ENCODE results near the gene CALN1.

The CALN1 gene

DNA sequence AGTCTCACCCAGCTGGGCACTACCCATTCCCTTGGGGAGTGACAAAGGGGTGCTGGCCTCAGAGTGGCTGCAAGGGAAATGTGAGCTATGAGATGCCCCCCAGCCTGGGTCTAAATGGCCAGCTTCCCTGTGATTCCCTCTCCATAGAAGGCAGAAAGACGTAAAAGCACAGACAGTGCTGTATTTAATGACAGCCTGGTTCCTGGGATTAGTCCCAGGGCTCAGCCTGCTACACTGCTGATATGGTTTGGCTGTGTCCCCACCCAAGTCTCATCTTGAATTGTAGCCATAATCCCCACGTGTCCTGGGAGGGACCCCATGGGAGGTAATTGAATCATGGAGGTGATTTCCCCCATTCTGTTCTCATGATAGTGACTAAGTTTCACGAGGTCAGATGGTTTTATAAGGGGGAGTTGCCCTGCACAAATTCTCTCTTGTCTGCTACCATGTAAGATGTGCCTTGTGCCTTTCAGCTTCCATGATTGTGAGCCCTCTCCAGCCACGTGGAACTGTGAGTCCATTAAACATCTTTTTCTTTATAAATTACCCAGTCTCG lies 23.9 kb upstream of the CALN1 start:
- Histone ChIP-seq H3K9me3 (ENCODE audit: low read length) (no peaks in the 10 kb centered on the region), H3K36me3 (ENCODE audit: insufficient read depth, low read length) (no peaks in the 10 kb centered on the region), H3K27me3 (ENCODE audit: insufficient read depth, low read length) (no peaks in the 10 kb centered on the region), H2AFZ (ENCODE audit: low read depth, low read length) (no peak overlapping the region), H3K4me1 (ENCODE audit: insufficient read depth, low read length) (no peaks in the 10 kb centered on the region), H3K4me3 (ENCODE audit: low read length) (no peak overlapping the region)

DNA sequence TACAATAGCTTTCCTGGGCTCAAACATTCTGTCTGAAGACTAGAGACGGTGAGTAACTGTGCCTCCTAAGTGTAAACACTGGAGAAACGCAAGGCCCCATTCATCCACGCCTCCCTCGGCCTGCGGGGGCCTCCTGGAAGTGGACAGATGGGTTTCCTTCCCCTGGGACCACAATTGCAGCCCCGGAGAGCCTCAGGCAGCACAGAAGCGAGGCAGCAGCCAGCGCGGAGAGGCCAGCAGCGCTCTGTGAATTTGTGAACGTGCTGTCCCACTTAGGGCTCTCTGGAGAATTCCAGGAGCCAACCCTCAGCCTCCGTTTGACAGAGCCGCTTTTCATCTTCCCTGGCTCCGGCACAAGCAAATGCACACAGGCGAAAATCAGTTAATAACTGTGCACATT lies 23.2 kb upstream of the CALN1 start:
- H2AFZ ChIP-seq (ENCODE audit: low read depth, low read length): no peak overlapping the region
- no peaks in the 10 kb centered on the region for H3K9me3 ChIP-seq (ENCODE audit: low read length)
- H3K36me3 ChIP-seq (ENCODE audit: insufficient read depth, low read length): no peaks in the 10 kb centered on the region
- H3K4me3 ChIP-seq (ENCODE audit: low read length): no peak overlapping the region
- H3K4me1 ChIP-seq (ENCODE audit: insufficient read depth, low read length): no peaks in the 10 kb centered on the region
- no peaks in the 10 kb centered on the region for H3K27me3 ChIP-seq (ENCODE audit: insufficient read depth, low read length)

DNA sequence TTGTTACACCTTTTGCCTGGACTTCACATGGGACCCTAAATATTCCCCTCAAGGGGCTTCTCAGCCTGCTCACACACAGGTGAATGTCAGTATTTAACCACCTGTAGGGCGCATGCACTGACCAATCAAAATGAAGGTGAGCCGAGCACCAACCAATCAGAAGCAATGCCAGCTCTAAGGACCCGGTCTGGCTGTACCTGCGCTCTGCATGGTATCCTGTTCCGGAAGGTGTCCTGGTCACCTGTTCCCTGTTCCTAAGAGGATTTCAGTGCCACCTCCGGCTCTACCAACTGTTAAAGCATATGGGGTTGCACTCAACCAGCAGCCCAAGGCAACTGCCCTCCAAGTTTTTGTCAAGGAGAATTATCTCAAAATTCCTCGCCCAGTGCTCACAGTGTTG lies 18.4 kb upstream of the CALN1 start:
- Histone ChIP-seq H3K4me1 (ENCODE audit: insufficient read depth, low read length) (no peaks in the 10 kb centered on the region), H2AFZ (ENCODE audit: low read depth, low read length) (no peak overlapping the region), H3K9me3 (ENCODE audit: low read length) (no peaks in the 10 kb centered on the region), H3K4me3 (ENCODE audit: low read length) (no peak overlapping the region), H3K36me3 (ENCODE audit: insufficient read depth, low read length) (no peaks in the 10 kb centered on the region), H3K27me3 (ENCODE audit: insufficient read depth, low read length) (no peaks in the 10 kb centered on the region)

DNA sequence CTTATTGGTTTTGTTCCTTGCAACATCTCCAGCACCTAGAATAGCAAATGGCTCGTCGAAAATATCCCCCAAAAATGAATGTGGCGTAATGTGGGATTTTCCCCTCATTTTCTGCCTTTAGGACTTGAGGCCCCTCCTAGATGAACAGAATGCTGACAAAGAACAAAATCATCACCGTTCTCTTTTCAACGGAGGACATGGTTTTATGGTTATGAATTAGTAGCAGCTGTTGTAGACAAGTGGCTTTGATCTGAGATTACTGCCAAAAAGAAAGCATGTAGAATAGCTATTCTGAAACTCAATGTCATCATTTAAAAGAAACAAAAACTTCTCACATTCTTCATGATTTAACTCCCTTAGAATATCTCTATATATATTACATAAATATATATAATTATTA lies 17.2 kb upstream of the CALN1 start:
- Histone ChIP-seq H3K27me3 (ENCODE audit: insufficient read depth, low read length) (no peaks in the 10 kb centered on the region), H3K4me1 (ENCODE audit: insufficient read depth, low read length) (no peaks in the 10 kb centered on the region), H2AFZ (ENCODE audit: low read depth, low read length) (no peak overlapping the region), H3K4me3 (ENCODE audit: low read length) (no peak overlapping the region), H3K9me3 (ENCODE audit: low read length) (no peaks in the 10 kb centered on the region), H3K36me3 (ENCODE audit: insufficient read depth, low read length) (no peaks in the 10 kb centered on the region)

DNA sequence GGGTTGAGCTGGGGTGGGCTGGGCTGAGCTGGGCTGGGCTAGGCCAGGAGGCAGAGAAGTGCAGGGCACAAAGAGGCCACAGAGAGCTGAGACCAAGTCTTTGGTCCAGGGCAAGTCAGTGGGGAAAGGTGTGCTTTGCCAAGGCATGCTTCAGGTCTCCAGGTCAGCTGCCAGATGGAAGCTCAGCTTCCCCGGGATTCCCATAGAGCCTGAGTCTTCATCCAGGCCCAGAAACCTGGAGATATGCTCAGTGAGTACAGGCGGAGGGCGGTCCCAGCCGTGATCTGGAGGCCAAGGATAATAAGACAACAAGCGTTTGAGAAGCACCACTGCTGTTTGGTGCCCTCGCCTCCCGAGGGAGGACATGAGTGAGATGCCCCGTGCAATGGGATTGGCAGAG lies 4.7 kb upstream of the CALN1 start:
- H3K9me3 ChIP-seq (ENCODE audit: low read length): no peaks in the 10 kb centered on the region
- no peak overlapping the region for H2AFZ ChIP-seq (ENCODE audit: low read depth, low read length)
- no peaks in the 10 kb centered on the region for H3K36me3 ChIP-seq (ENCODE audit: insufficient read depth, low read length)
- no peaks in the 10 kb centered on the region for H3K27me3 ChIP-seq (ENCODE audit: insufficient read depth, low read length)
- H3K4me3 ChIP-seq (ENCODE audit: low read length): no peak overlapping the region
- no peaks in the 10 kb centered on the region for H3K4me1 ChIP-seq (ENCODE audit: insufficient read depth, low read length)

DNA sequence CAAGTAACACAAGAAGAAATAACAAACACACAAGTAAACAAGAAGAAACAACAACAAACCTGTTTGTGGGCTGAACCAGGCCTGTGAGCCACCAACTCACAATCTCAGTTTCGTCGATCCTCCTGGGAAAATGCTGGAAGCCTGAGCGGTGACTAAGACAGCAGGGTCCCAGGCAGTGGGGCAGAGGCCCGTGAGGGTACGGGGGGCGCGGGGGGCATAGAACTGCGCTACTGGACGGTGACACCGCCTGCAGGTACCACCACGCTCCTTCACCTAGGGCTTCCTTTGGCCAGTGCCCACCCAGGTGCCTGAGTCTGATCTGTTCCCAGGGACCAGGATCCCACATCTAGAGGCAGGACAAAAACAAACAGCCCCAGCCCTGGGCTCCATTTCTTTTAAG lies 3.4 kb upstream of the CALN1 start:
- H3K4me1 ChIP-seq (ENCODE audit: insufficient read depth, low read length): no peaks in the 10 kb centered on the region
- H3K36me3 ChIP-seq (ENCODE audit: insufficient read depth, low read length): no peaks in the 10 kb centered on the region
- H2AFZ ChIP-seq (ENCODE audit: low read depth, low read length): no peak overlapping the region
- H3K9me3 ChIP-seq (ENCODE audit: low read length): no peaks in the 10 kb centered on the region
- H3K27me3 ChIP-seq (ENCODE audit: insufficient read depth, low read length): no peaks in the 10 kb centered on the region
- H3K4me3 ChIP-seq (ENCODE audit: low read length): no peak overlapping the region

DNA sequence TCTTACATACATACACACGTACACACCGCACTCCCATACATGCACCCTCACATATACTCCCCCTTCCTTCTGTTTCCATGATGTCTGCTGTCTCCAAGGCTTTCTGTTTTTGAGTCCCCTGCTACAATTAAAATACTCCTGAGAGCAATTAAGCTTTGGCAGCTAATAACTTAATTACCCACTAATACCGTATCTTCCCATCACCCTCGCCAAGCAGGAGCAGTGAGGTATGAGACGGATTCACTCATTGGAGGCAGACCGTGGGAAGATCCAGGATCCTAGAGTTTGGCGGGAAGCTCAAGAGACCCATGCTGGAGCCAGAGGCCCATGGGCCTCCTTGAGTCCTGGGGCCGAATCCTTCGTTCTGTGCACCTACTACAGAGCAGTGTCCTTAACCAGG lies 1.7 kb upstream of the CALN1 start:
- H3K9me3 ChIP-seq (ENCODE audit: low read length): no peaks in the 10 kb centered on the region
- H3K27me3 ChIP-seq (ENCODE audit: insufficient read depth, low read length): no peaks in the 10 kb centered on the region
- H3K36me3 ChIP-seq (ENCODE audit: insufficient read depth, low read length): no peaks in the 10 kb centered on the region
- no peak overlapping the region for H2AFZ ChIP-seq (ENCODE audit: low read depth, low read length)
- no peaks in the 10 kb centered on the region for H3K4me1 ChIP-seq (ENCODE audit: insufficient read depth, low read length)
- H3K4me3 ChIP-seq (ENCODE audit: low read length): no peak overlapping the region

DNA sequence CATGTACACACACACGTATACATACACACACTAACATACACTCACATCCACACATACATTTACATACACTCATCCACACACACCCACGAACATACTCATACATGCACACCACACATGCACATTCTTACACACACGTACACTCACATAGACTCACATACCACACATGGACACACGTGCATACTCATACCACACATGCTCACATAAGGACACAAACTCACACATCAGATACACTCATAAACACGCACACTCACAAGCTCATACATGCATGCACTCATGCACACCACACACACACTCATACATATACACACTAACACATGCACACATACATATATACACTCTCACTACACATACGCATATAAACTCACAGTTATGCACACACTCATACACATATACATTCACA lies 1.2 kb upstream of the CALN1 start:
- Histone ChIP-seq H3K4me1 (ENCODE audit: insufficient read depth, low read length) (no peaks in the 10 kb centered on the region), H3K36me3 (ENCODE audit: insufficient read depth, low read length) (no peaks in the 10 kb centered on the region), H3K27me3 (ENCODE audit: insufficient read depth, low read length) (no peaks in the 10 kb centered on the region), H2AFZ (ENCODE audit: low read depth, low read length) (no peak overlapping the region), H3K4me3 (ENCODE audit: low read length) (no peak overlapping the region), H3K9me3 (ENCODE audit: low read length) (no peaks in the 10 kb centered on the region)

DNA sequence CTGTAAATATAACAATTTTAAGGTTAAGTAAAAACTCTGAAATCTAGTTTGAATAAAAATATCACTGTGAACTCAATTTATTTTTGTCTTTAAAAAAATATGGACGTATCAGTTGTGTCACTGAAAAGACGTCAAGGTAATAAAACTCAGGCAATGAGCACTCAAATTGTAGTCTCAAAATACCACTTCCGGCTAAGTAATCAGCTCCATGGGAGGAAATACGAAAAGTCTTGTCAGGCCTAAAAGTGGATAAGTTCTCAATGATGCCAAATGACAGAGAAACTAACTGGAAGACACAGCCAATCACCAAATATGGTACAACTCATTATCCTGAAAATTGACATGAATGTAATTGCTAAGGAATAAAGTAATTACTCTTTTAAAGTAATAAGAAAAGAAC lies 719 bp downstream of the CALN1 start:
- Histone ChIP-seq H3K36me3 (ENCODE audit: insufficient read depth, low read length) (no peaks in the 10 kb centered on the region), H3K27me3 (ENCODE audit: insufficient read depth, low read length) (no peaks in the 10 kb centered on the region), H3K4me1 (ENCODE audit: insufficient read depth, low read length) (no peaks in the 10 kb centered on the region), H3K4me3 (ENCODE audit: low read length) (no peak overlapping the region), H3K9me3 (ENCODE audit: low read length) (no peaks in the 10 kb centered on the region), H2AFZ (ENCODE audit: low read depth, low read length) (no peak overlapping the region)

DNA sequence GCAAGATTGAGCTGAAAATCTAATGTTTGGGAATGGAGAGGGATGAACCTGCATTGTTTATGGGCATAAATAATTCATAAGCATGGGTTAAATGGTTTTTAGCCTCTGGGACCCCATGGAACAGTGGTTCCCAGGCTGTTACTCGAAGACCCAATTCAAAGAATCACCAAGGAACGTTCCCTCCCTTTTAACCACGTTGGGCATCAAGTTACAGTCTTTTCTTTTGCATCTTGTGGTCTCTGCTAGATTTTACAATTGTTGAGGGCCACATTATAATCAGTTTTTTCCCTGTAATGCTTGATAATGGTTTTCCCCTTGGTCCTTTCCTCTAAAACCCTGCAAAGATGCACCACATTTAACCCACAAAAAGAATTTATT lies 2.5 kb downstream of the CALN1 start:
- Histone ChIP-seq H3K4me3 (ENCODE audit: low read length) (no peak overlapping the region), H3K27me3 (ENCODE audit: insufficient read depth, low read length) (no peaks in the 10 kb centered on the region), H3K36me3 (ENCODE audit: insufficient read depth, low read length) (no peaks in the 10 kb centered on the region), H3K9me3 (ENCODE audit: low read length) (no peaks in the 10 kb centered on the region), H3K4me1 (ENCODE audit: insufficient read depth, low read length) (no peaks in the 10 kb centered on the region), H2AFZ (ENCODE audit: low read depth, low read length) (no peak overlapping the region)

DNA sequence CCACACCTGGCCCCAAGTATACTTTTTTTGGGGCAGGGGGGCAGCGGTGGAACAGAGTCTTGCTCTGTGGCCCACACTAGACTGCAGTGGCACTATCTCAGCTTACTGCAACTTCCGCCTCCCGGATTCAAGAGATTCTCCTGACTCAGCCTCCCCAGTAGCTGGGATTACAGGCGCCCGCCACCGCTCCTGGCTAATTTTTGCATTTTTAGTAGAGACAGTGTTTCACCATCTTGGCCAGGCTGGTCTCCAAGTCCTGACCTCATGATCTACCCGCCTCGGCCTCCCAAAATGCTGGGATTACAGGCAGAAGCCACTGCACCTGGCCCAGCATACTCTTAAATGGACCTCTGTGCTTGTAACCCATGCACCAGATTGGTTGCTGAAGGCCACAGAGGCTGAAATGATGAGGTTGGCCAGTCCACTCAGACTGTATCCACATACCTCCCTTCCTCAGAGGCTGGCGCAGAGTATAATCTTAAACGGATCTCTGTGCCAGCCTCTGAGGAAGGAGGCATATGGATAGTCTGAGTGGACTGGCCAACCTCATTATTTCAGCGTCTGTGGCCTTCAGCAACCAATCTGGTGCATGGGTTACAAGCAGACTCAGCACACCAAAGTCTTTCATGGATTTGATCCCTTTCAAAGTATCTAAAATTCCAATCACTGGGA lies 3.0 kb downstream of the CALN1 start:
- Histone ChIP-seq H3K4me1 (ENCODE audit: insufficient read depth, low read length) (no peaks in the 10 kb centered on the region), H3K36me3 (ENCODE audit: insufficient read depth, low read length) (no peaks in the 10 kb centered on the region), H3K4me3 (ENCODE audit: low read length) (no peak overlapping the region), H3K27me3 (ENCODE audit: insufficient read depth, low read length) (no peaks in the 10 kb centered on the region), H3K9me3 (ENCODE audit: low read length) (no peaks in the 10 kb centered on the region), H2AFZ (ENCODE audit: low read depth, low read length) (no peak overlapping the region)

DNA sequence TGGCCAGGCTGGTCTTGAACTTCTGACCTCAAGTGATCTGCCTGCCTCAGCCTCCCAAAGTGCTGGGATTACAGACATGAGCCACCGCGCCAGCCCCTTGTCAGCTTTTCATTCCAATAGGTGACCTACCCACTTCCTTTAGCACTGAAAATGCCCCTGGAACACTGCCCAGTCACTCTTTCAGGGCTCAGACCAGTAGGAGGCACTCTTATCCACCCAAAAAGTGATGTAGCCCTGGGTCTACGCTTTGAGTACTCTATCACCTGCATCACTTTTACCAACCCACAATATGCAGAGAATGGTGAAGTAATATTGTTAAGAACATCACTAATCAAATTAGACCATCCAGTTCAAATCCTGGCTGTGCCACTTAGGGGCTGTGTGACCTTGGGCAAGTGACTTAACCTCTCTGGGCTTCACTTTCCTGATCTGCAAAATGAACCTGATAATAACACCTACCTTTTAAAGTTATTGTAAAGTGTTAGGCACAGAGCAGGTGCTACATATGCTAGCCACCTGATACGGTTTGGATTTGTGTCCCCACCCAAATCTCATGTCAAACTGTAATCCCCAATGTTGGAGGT lies 5.2 kb downstream of the CALN1 start:
- H3K36me3 ChIP-seq (ENCODE audit: insufficient read depth, low read length): no peaks in the 10 kb centered on the region
- H3K4me1 ChIP-seq (ENCODE audit: insufficient read depth, low read length): no peaks in the 10 kb centered on the region
- no peak overlapping the region for H3K4me3 ChIP-seq (ENCODE audit: low read length)
- no peaks in the 10 kb centered on the region for H3K9me3 ChIP-seq (ENCODE audit: low read length)
- no peaks in the 10 kb centered on the region for H3K27me3 ChIP-seq (ENCODE audit: insufficient read depth, low read length)
- no peak overlapping the region for H2AFZ ChIP-seq (ENCODE audit: low read depth, low read length)

DNA sequence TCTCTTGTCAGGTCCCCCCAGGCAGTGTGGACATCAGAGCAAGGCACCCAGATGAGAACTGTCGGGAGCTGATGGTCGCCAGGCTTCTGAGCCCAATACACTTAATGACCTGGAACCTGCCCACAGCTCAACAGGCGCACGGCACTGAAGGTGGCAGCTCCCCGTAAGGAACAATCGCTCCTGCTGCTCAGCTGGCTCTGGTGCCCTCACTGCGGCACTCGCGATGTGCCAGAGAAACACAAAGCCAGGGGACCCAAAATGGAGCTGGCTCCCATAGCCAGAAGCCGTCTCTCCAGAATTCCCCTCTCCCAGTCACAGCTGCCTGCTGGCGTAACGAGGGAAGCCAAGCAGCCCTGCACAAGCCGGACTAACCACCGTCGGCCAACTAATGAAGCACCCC lies 6.3 kb downstream of the CALN1 start:
- H3K36me3 ChIP-seq (ENCODE audit: insufficient read depth, low read length): no peaks in the 10 kb centered on the region
- no peaks in the 10 kb centered on the region for H3K9me3 ChIP-seq (ENCODE audit: low read length)
- no peaks in the 10 kb centered on the region for H3K4me1 ChIP-seq (ENCODE audit: insufficient read depth, low read length)
- H2AFZ ChIP-seq (ENCODE audit: low read depth, low read length): no peak overlapping the region
- H3K4me3 ChIP-seq (ENCODE audit: low read length): no peak overlapping the region
- no peaks in the 10 kb centered on the region for H3K27me3 ChIP-seq (ENCODE audit: insufficient read depth, low read length)

DNA sequence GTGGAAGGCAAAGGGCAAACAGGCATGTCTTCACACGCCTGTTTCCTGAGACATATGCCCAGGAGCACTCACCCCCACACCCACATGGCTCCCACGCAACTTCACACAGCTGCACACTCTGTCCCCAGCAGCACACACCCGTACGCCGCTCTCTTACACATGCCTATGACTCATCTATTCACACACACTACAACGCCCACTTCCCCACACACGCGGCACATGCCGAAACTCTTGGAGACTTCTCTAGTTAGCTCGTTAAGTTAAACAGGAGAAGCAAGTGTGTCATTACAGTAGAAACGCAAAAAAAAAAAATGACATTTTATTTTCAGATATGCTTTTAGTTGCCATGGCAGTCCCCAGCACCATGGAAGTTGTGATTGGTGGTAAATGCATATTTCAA lies 6.7 kb downstream of the CALN1 start:
- no peaks in the 10 kb centered on the region for H3K27me3 ChIP-seq (ENCODE audit: insufficient read depth, low read length)
- no peak overlapping the region for H3K4me3 ChIP-seq (ENCODE audit: low read length)
- H2AFZ ChIP-seq (ENCODE audit: low read depth, low read length): no peak overlapping the region
- no peaks in the 10 kb centered on the region for H3K36me3 ChIP-seq (ENCODE audit: insufficient read depth, low read length)
- H3K9me3 ChIP-seq (ENCODE audit: low read length): no peaks in the 10 kb centered on the region
- H3K4me1 ChIP-seq (ENCODE audit: insufficient read depth, low read length): no peaks in the 10 kb centered on the region

Data from neuron (in vitro differentiated cells).